Measurements from ENCODE around the gene HNRNPF.

Gene HNRNPF

DNA sequence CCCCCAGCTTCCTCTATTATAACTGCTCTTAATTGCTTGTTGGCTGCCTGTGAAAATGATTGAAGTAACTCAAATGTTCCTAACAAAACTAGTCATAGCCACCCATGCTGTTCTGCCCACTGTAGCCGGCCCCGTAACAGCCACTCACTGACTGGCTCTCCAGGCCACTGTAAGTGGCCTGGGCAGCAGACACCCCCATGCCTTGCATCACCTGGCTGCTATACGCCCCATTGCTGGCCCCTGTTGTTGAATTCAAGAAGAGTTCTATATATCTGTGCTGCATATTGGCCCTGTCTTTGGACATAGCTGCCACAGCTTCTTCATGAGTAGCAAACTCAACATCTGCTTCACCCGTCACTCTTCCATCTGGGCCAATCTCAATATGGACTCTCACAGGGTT, 22.4 kb downstream of the HNRNPF start:
- no peak overlapping the region for H3K27ac ChIP-seq
- in situ Hi-C loops (cut with HindIII; ENCODE audit: low pct_ligation_motif_present, low sequenced_read_pairs) = no loop called here
- no peaks in the 10 kb centered on the region for H3K27me3 ChIP-seq (replicated peaks)
- H3K36me3 ChIP-seq (replicated peaks) = peaks cover 48% of the 10 kb centered on the region
- TF ChIP-seq, protein P1, sequence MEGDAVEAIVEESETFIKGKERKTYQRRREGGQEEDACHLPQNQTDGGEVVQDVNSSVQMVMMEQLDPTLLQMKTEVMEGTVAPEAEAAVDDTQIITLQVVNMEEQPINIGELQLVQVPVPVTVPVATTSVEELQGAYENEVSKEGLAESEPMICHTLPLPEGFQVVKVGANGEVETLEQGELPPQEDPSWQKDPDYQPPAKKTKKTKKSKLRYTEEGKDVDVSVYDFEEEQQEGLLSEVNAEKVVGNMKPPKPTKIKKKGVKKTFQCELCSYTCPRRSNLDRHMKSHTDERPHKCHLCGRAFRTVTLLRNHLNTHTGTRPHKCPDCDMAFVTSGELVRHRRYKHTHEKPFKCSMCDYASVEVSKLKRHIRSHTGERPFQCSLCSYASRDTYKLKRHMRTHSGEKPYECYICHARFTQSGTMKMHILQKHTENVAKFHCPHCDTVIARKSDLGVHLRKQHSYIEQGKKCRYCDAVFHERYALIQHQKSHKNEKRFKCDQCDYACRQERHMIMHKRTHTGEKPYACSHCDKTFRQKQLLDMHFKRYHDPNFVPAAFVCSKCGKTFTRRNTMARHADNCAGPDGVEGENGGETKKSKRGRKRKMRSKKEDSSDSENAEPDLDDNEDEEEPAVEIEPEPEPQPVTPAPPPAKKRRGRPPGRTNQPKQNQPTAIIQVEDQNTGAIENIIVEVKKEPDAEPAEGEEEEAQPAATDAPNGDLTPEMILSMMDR (IDR thresholded peaks at IDR 0.05; ENCODE audit: low read depth, low read length, missing control alignments) = no peak
- H3K4me3 ChIP-seq (ENCODE audit: low read depth, low read length) = no peak overlapping the region
- DNase-seq = no peak

DNA sequence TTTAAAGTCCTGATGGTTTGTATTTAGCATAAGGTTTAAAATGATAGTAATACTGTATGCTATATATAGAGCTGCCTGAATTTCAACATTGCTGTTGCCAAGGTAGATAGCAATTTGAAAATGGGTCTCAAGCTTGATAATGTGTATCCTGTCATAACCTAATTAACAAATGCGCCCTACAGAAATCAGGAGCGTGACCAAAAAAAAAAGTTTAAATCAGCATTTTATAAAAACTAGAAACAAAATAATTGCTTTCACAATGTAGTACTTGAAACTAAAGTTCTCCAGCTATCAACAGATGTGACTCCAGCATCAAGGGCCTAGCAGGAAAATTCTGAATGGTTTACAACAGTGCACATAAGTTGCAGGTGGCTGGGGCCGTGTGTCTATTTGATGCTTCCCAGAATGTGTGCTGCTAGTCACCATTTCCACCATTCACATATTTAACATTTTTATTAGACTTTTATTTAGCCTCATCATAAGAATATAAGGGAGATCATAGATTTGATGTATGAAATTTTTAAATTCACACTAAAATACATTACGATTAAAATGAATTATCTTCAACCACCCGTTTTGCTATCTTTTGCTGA, 23.5 kb downstream of the HNRNPF start:
- TF ChIP-seq, protein P1 (IDR thresholded peaks at IDR 0.05; ENCODE audit: low read depth, low read length, missing control alignments) = no peak
- no peak overlapping the region for H3K27ac ChIP-seq
- no peak overlapping the region for H3K4me3 ChIP-seq (ENCODE audit: low read depth, low read length)
- peaks cover 39% of the 10 kb centered on the region for H3K36me3 ChIP-seq (replicated peaks)
- in situ Hi-C loops (cut with HindIII; ENCODE audit: low pct_ligation_motif_present, low sequenced_read_pairs) = no loop called here
- H3K27me3 ChIP-seq (replicated peaks) = no peaks in the 10 kb centered on the region
- DNase-seq = no peak

DNA sequence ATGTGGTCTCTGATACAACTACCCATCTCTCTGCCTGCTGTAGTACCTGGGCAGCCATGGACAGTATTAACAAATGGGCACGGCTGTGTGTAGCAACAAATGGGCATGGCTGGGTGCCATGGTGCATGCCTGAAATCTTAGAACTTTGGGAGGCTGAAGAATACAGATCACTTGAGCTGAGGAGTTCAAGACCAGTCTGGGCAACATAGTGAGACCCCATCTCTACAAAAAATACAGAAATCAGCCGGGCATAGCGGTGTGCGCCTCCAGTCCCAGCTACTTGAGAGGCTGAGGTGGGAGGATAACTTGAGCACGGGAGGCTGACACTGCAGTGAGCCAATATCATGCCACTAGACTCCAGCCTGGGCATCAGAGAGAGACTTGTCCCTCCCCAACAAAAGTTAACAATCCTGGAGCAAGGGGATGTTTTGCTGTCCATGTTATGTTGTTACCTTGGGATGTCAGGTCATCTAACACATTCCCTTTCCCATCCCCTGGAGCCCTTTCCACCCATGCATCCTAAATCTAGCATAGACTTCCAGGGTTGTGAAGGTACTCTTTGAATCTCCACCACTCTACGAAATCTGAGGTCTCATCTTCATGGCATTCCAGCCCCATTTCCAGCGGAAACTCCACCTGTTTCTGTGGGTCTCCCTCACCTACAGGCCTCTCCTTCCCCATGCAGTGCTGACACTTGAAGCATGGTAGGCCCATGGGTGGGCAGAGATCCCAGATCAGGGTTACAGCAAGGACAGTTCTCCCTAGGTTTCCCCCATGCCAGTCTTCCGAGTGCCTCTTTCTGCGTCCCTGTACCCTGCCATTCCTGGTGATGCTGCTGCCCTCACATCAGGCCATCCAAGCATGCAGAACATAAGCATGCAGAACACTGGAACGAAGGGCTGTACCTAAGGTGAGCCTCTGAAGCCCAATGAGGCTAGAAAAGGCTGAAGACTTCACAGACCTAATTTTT, 24.4 kb downstream of the HNRNPF start:
- no peak overlapping the region for H3K4me3 ChIP-seq (ENCODE audit: low read depth, low read length)
- peaks cover 31% of the 10 kb centered on the region for H3K36me3 ChIP-seq (replicated peaks)
- H3K27me3 ChIP-seq (replicated peaks) = no peaks in the 10 kb centered on the region
- DNase-seq = no peak
- in situ Hi-C loops (cut with HindIII; ENCODE audit: low pct_ligation_motif_present, low sequenced_read_pairs) = no loop called here
- TF ChIP-seq, protein P1 (IDR thresholded peaks at IDR 0.05; ENCODE audit: low read depth, low read length, missing control alignments) = no peak
- H3K27ac ChIP-seq = no peak overlapping the region

DNA sequence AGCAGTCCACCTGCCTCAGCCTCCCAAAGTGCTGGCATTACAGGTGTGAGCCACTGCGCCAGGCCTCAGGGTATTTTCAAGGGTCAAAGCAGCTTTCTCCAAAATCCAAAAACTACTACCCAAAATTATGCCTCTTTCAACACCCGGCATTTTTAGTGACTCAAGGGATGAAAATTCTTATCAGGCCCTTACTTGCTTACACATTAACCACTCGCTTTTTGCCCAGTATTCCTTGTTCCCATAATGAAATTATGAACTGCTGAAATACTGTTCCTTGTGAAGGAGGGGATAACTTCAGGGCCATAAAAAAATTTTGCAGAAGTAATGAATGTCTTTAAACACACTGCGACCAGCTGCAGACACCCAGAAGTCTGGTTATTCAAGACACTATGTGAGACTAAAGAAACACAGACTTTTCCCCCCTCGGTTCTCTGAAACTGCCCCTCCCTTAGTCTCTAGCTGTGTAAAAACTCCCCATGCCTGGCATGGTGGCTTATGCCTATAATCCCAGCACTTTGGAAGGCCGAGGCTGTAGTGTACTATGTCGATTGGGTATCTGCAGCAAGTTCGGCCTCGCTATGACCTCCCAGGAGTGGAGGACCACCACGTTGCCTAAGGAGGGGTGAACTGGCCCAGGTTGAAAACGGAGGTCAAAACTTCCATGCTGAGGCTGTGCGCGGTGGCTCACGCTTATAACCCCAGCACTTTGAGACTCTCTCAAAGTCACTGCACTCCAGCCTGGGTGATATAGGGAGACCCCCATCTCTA, 25.6 kb downstream of the HNRNPF start:
- in situ Hi-C loops (cut with HindIII; ENCODE audit: low pct_ligation_motif_present, low sequenced_read_pairs) = no loop called here
- DNase-seq = no peak
- Histone ChIP-seq H3K36me3 (replicated peaks) (peaks cover 27% of the 10 kb centered on the region), H3K27me3 (replicated peaks) (no peaks in the 10 kb centered on the region), H3K27ac (no peak overlapping the region), H3K4me3 (ENCODE audit: low read depth, low read length) (no peak overlapping the region)
- TF ChIP-seq, protein P1 (IDR thresholded peaks at IDR 0.05; ENCODE audit: low read depth, low read length, missing control alignments) = no peak

DNA sequence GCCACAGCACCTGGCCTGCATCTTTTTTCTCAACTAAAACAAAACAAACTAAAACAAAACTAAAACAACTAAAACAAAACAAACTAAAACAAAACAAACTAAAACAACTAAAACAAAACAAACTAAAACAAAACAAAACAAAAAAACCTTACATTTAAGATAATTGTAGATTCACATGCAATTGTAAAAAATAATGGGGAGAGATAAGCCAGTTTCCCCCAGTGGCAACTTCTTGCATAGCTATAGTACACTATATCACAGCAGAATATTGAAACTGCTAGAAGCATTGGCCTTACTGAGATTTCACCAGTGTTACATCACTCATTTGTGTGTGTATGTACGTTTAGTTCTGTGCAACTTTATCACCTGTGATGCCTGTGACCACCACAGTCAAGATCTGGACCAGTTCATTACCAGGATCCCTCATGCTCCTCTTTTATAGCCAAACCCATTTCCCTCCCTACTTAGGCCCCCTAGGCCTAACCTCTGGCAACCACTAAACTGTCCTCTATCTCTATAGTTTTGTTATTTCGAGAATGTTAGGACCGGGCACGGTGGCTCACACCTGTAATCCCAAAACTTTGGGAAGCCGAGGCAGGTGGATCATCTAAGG, 28.3 kb downstream of the HNRNPF start:
- no peak for DNase-seq
- in situ Hi-C loops (cut with HindIII; ENCODE audit: low pct_ligation_motif_present, low sequenced_read_pairs) = no loop called here
- no peaks in the 10 kb centered on the region for H3K27me3 ChIP-seq (replicated peaks)

More for the DNA sequence above, 28.3 kb downstream of the HNRNPF start:
- Histone ChIP-seq H3K4me3 (ENCODE audit: low read depth, low read length) (no peak overlapping the region), H3K36me3 (replicated peaks) (peaks cover 3% of the 10 kb centered on the region), H3K27ac (no peak overlapping the region)
- TF ChIP-seq, protein P1 (IDR thresholded peaks at IDR 0.05; ENCODE audit: low read depth, low read length, missing control alignments) = no peak
